Mesothelial cell of epicardium (in vitro differentiated cells): ENCODE measurements around the gene SLC6A3. TPM values are rescaled to one million over a fixed set of nuclear protein-coding genes. Genes with fewer than 3 reads are reported as not detected.

Experiments
- DNase-seq, 2 experiments: peaks; one replicate each; pipeline ENCODE4 v3.0.0; 2021; ENCODE audit warnings: low spot score in 2 of 2; ENCODE audit not compliant: unreplicated experiment in 2 of 2
- H3K27ac Mint-ChIP-seq: 2 replicates; pipeline ENCODE4 v1.8.0; 2021; ENCODE audit warnings: mixed read lengths
- H3K27me3 Mint-ChIP-seq: 2 replicates; pipeline ENCODE4 v1.8.0; 2021; ENCODE audit warnings: low read depth, mixed read lengths
- H3K36me3 Mint-ChIP-seq: 2 replicates; pipeline ENCODE4 v1.8.0; 2021; ENCODE audit warnings: mixed read lengths
- H3K4me1 Mint-ChIP-seq: 2 replicates; pipeline ENCODE4 v1.8.0; 2021; ENCODE audit warnings: mixed read lengths
- H3K4me3 Mint-ChIP-seq: 2 replicates; pipeline ENCODE4 v1.8.0; 2021; ENCODE audit warnings: mild to moderate bottlenecking, moderate library complexity, mixed read lengths
- H3K9me3 Mint-ChIP-seq: 2 replicates; pipeline ENCODE4 v1.8.0; 2021; ENCODE audit warnings: mixed read lengths
- CTCF ChIP-seq: fragments of 200-600 bp; sonication (generic); IDR thresholded peaks from one replicate; pipeline ENCODE4 v1.5.0; 2021; ENCODE audit warnings: antibody characterized with exemption; ENCODE audit not compliant: unreplicated experiment
- total RNA-seq: library from RNA; stranded (reverse); gene quantifications from 3 replicates; pipeline ENCODE4 v1.2.1, GENCODE V29; 2021

Gene SLC6A3
- total RNA-seq, 1 donor from 2014 or later, result 0.04 TPM

DNA sequence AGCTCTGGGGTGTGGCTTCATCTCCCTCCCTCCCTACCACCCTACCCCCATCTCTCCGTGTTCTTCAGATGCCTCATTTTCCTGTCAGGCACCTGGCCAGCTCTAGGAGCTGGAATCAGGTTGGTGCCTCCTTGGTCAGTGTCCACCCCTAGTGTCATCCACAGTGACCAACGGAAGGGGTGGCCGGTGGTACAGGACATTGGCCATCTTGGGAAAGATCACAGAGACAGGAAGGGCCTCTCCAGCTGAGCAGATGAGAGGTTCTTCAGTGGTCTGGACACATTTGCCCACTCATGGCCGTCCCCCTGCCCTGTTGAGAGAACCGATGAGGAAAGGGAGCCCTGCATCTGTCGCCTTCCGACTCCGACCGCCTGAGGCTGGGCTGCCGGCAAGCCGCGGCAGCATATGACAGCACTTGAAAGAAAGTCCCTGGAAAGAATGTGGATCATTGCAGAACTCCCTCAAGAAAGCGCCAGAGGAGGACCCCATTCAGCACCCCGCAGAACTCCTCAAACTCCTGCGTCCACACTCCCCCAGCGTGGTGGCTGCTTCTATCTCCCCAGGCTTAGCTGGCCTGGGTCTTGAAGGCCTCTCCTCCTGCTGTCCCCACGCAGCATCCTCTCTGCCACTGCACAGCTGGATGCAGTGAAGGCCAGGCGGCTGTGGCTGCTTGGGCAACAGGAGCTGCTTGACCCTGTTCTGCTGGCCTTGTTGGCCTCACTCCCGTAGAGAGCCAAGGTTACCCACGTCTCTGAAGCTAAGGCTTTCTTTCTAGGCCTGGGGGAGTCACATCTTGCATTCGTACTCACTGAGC lies 98.4 kb downstream of the SLC6A3 start:
- peaks cover 15% of the 10 kb centered on the region for H3K4me1 Mint-ChIP-seq
- peak overlapping the region; percentile 74 for H3K4me3 Mint-ChIP-seq
- TF ChIP-seq CTCF, result no peak
- DNase-seq, result no peak
- H3K9me3 Mint-ChIP-seq, result no peaks in the 10 kb centered on the region
- peaks cover 6% of the 10 kb centered on the region for H3K36me3 Mint-ChIP-seq
- H3K27ac Mint-ChIP-seq, result peak overlapping the region; percentile 82
- H3K27me3 Mint-ChIP-seq, result no peaks in the 10 kb centered on the region

DNA sequence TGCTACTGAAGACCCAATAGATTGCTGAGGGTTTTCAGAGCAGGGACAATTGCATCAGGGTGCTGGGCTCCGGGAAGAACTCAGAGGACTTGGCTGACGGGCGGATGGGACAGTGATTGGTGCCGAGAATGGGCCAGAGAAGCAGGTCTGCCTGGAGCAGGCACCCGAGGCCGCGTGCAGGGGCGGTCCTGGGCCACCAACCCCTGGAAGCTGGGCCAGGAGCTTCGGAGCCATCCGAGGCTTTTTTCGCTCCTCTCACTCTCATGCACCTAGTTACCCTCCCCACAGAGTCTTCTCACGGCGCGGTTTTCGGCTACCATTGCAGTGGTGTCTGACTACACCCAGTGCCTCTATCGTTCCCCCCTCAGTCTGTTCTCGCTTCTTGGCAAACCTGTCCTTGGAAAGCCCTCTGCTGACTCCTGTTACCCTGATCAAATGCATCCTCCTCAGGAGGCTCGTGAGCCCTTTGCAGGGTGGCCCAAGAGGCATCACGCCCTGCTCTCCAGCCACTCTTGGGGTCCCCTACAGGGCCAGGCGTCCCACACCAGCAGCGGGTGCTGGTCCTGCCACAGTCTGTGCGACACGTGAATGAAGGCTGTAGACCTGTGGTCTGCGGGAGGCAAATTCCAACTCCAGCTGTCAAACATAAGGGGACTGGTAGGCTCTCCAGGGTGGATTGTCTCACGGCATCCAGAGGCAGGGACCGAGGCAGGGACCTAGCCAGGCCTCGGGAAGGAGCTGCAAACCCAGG lies 99.2 kb downstream of the SLC6A3 start:
- Mint-ChIP-seq H3K27me3 (no peaks in the 10 kb centered on the region), H3K4me1 (peaks cover 15% of the 10 kb centered on the region), H3K9me3 (no peaks in the 10 kb centered on the region), H3K27ac (peak overlapping the region; percentile 82), H3K36me3 (peaks cover 12% of the 10 kb centered on the region), H3K4me3 (peak overlapping the region; percentile 74)
- DNase-seq, result no peak
- TF ChIP-seq CTCF, result no peak

DNA sequence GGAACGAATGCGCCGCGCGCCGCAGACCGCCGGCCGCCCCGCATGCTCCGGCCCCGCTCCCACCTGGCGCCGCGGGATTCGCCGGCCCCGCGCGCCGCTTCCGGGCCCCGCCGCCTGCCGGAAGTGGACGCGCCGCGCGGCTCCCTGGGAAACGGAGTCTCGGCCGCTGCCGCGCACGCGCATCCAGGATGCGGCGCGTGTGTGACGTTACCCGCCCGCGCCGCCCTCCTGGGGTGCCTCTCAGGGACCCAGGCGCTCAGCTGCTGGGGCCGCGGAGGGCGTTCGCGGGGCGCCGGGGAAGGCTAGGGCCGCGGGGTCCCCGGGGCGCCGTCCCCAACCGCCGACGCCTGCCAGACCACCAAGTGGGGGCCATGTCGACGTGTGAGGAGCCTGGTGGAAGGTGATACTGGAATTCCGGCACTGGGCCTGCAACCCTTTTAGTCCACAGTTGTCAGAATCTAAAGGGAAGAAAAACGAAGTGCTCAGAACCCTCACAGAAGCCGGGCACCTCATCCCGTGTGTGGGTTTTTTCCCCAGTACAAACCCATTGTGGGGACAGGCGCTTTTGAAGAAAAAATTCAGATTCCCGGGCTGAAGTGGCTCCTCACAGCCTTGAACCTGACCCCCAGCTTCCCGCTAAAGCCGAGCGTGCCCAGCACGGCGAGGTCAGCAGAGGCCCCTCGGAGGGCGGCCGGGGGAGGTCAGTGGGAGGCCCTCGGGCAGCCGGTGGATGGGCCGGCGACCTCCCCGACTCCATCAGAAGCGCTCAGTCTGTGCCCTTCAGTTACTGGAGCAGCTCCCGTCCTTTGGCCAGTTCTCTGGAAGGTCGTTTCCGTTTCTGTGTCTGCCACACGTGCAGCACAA lies 100.0 kb downstream of the SLC6A3 start, which contains the start of gene CLPTM1L:
CLPTM1L (minus strand) TSS at position 125 of the 864 bp plus-strand sequence. CDS start 258 bp downstream, outside the sequence.
- Mint-ChIP-seq H3K27me3 (no peaks in the 10 kb centered on the region), H3K36me3 (peaks cover 14% of the 10 kb centered on the region), H3K27ac (peak within 1 kb of the TSS; percentile 87), H3K4me1 (peaks cover 15% of the 10 kb centered on the region), H3K4me3 (peak within 1 kb of the TSS; percentile 82), H3K9me3 (no peaks in the 10 kb centered on the region)
- DNase-seq, result peak; percentile 83 to 89
- TF ChIP-seq CTCF, result no peak

DNA sequence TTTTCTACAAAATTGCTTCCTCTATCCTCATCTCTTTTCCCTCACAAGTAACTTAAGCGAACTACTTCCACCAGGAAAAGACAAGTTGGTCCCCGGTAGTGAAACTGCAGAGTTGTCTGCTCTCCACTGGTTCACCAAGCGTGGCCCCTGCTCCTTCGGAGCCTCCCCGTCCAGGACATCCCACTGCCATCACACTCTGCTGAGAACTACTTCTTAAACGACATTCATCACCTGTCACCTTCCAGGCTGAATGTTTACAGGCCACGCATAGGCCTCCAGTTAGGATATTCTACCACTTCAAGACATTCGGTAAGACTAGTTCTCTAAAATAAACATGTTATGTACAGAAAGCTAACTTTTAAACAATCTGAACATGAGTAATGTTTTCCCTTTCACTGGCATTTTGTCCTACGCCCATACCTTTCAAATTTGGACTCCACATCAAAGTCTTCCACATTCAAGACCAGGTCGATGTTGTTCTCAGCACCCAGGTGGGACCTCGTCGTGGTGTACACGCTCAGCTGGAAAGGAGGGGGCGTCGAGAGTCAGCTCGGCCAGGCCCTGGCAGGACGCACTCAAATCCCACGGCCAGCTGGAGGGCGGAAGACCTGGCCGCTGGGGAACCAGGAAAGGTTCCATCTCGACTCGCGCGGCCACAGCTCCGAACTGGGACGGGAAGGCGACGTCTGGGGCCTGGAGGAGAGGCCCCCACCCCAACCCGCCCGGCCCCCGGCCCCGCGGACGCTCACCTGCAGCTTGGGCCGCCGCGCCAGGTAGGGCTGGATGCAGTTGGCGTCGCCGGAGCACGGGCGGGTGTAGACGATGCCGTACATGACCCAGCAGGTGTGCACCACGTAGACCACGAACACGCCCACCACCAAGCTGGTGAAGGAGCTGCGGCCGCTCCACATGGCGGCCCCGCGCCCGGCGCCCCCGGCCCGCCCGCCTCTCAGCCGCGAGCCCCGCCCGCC lies 101.0 kb downstream of the SLC6A3 start:
- H3K4me1 Mint-ChIP-seq, result peaks cover 15% of the 10 kb centered on the region
- H3K9me3 Mint-ChIP-seq, result no peaks in the 10 kb centered on the region
- H3K27ac Mint-ChIP-seq, result peak overlapping the region; percentile 87
- no peak for DNase-seq
- H3K36me3 Mint-ChIP-seq, result peaks cover 17% of the 10 kb centered on the region
- TF ChIP-seq CTCF, result no peak
- no peaks in the 10 kb centered on the region for H3K27me3 Mint-ChIP-seq
- peak overlapping the region; percentile 82 for H3K4me3 Mint-ChIP-seq
